Hepatocyte (in vitro differentiated cells): ENCODE measurements around the gene POLR2L. TPM values are rescaled to one million over a fixed set of nuclear protein-coding genes. Genes with fewer than 3 reads are reported as not detected.

ENCODE experiments used
- DNase-seq: peaks from one replicate; pipeline ENCODE4 v3.0.0-alpha.2; 2016; ENCODE audit warnings: low spot score
- H2AFZ ChIP-seq: fragments of 200-600 bp; sonication (generic); 2 replicates; pipeline ENCODE4 v1.6.0; 2016; ENCODE audit warnings: antibody characterized with exemption, mild to moderate bottlenecking
- H3K27ac ChIP-seq: fragments of 200-600 bp; sonication (generic); 2 replicates; pipeline ENCODE4 v1.5.1; 2016; ENCODE audit warnings: mild to moderate bottlenecking
- H3K27me3 ChIP-seq: fragments of 200-600 bp; sonication (generic); 2 replicates; pipeline ENCODE4 v1.6.1; 2016
- H3K36me3 ChIP-seq: fragments of 200-600 bp; sonication (generic); replicated peaks from 2 replicates; pipeline ENCODE4 v1.5.1; 2016; ENCODE audit warnings: low read depth; ENCODE audit not compliant: insufficient read depth
- H3K4me1 ChIP-seq: fragments of 200-600 bp; sonication (generic); 2 replicates; pipeline ENCODE4 v1.5.1; 2016; ENCODE audit warnings: mild to moderate bottlenecking, moderate library complexity; ENCODE audit not compliant: insufficient read depth
- H3K4me2 ChIP-seq: fragments of 200-600 bp; sonication (generic); 2 replicates; pipeline ENCODE4 v1.6.0; 2016
- H3K4me3 ChIP-seq: fragments of 200-600 bp; sonication (generic); 2 replicates; pipeline ENCODE4 v1.5.1; 2016; ENCODE audit warnings: mild to moderate bottlenecking
- H3K79me2 ChIP-seq: fragments of 200-600 bp; sonication (generic); 2 replicates; pipeline ENCODE4 v1.6.0; 2017; ENCODE audit warnings: mild to moderate bottlenecking
- H3K9me2 ChIP-seq: fragments of 200-600 bp; sonication (generic); replicated peaks from 2 replicates; pipeline ENCODE4 v1.6.0; 2017; ENCODE audit warnings: mild to moderate bottlenecking; ENCODE audit not compliant: insufficient read depth
- H3K9me3 ChIP-seq: fragments of 200-600 bp; sonication (generic); 2 replicates; pipeline ENCODE4 v1.5.1; 2016; ENCODE audit warnings: low read depth, mild to moderate bottlenecking
- H4K20me1 ChIP-seq: fragments of 200-600 bp; sonication (generic); 2 replicates; pipeline ENCODE4 v1.6.0; 2016; ENCODE audit warnings: mild to moderate bottlenecking; ENCODE audit not compliant: insufficient read depth, poor library complexity, severe bottlenecking
- CTCF ChIP-seq: fragments of 200-600 bp; sonication (generic); IDR thresholded peaks from 2 replicates; pipeline ENCODE4 v1.5.1; 2016; ENCODE audit warnings: antibody characterized with exemption, mild to moderate bottlenecking; ENCODE audit not compliant: poor library complexity
- EZH2 ChIP-seq: fragments of 200-600 bp; sonication (generic); IDR thresholded peaks from 2 replicates; pipeline ENCODE4 v1.6.1; 2016; ENCODE audit warnings: antibody characterized with exemption, mild to moderate bottlenecking, borderline replicate concordance
- EZH2phosphoT487 ChIP-seq: fragments of 200-600 bp; sonication (generic); IDR thresholded peaks from one replicate; pipeline ENCODE4 v1.6.1; 2018; ENCODE audit warnings: antibody characterized with exemption, mild to moderate bottlenecking, low read depth, moderate library complexity; ENCODE audit not compliant: unreplicated experiment, severe bottlenecking
- WGBS: methylation state at CpG from one replicate; pipeline ENCODE4 v1.1.6; 2016; ENCODE audit warnings: low lambda C conversion rate; ENCODE audit errors: missing lambda C conversion rate; 5-methylcytosine and 5-hydroxymethylcytosine counted together
- polyA plus RNA-seq: library from polyadenylated mRNA; unstranded; fragments of >200 nt; fragmentation: Nextera tagmentation; extraction: Ambion mirVana; gene quantifications from 2 replicates; pipeline ENCODE4 v1.2.1, GENCODE V29; 2016
- total RNA-seq: library from RNA; depleted of rRNA; stranded (reverse); fragments of >200 nt; gene quantifications from 2 replicates; pipeline ENCODE4 v1.2.3, GENCODE V29; 2014

The POLR2L gene
- total and polyA plus RNA-seq, 2 experiments from 2014 or later: 38.0 to 372 TPM

DNA sequence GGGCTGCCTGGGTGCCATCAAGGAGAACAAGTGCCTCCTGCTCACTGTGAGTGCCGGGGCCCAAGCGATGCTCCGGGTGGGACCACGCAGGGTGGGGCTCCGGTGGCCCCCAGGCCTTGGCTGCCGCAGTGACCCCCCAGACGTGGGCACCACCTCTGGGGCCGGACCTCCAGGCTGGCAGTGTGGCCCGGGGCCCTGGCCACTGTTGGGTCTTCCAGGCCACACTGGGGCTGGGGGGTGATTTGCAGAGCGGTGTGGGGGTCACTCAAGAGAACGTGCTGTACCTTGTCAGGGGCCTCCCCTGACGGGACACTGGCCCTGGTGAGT lies 20.3 kb upstream of the POLR2L start:
- no peaks in the 10 kb centered on the region for H3K36me3 ChIP-seq
- no peaks in the 10 kb centered on the region for H3K79me2 ChIP-seq
- H3K27ac ChIP-seq: peak overlapping the region; percentile 77
- no peak overlapping the region for H2AFZ ChIP-seq
- H3K4me3 ChIP-seq: no peak overlapping the region
- H3K4me1 ChIP-seq: peaks cover 31% of the 10 kb centered on the region
- no peaks in the 10 kb centered on the region for H3K9me3 ChIP-seq
- no peak for TF ChIP-seq CTCF
- no peak for TF ChIP-seq EZH2phosphoT487
- no peak for TF ChIP-seq EZH2
- DNase-seq: no peak
- H3K4me2 ChIP-seq: peak overlapping the region; percentile 47
- no peaks in the 10 kb centered on the region for H3K9me2 ChIP-seq
- H3K27me3 ChIP-seq: no peaks in the 10 kb centered on the region
- H4K20me1 ChIP-seq: no peaks in the 10 kb centered on the region
- WGBS: 79% methylated on average over 3 of the region's 12 CpGs

- Histone ChIP-seq H3K4me2 (peak overlapping the region; percentile 47), H4K20me1 (no peaks in the 10 kb centered on the region), H3K79me2 (no peaks in the 10 kb centered on the region), H3K4me3 (no peak overlapping the region), H3K4me1 (peaks cover 31% of the 10 kb centered on the region), H2AFZ (no peak overlapping the region), H3K9me2 (no peaks in the 10 kb centered on the region), H3K36me3 (no peaks in the 10 kb centered on the region), H3K27ac (peak overlapping the region; percentile 77), H3K9me3 (no peaks in the 10 kb centered on the region), H3K27me3 (no peaks in the 10 kb centered on the region)
- 58% methylated on average over 19 of the region's 20 CpGs for WGBS
- no peak for DNase-seq
- TF ChIP-seq EZH2phosphoT487: no peak
- TF ChIP-seq EZH2: no peak
- no peak for TF ChIP-seq CTCF
Measured at GRCh38 chr11:862081-862661, 19.8 kb upstream of the POLR2L start.

DNA sequence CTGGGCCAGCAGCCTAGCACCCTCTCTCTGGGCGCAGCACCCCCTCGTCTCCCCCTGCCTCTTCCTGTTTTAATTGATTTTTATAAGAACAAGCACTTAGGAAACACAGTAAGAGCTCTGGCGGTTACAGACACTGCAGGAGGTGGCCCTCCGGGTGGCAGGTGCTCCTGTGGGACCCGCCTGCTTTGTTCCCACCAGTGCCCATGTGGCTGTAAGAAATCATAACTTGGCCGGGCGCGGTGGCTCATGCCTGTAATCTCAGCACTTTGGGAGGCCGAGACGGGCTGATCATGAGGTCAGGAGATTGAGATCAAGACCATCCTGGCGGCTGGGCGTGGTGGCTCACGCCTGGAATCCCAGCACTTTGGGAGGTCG lies 18.8 kb upstream of the POLR2L start:
- Histone ChIP-seq H3K79me2 (no peaks in the 10 kb centered on the region), H3K4me2 (no peak overlapping the region), H3K36me3 (no peaks in the 10 kb centered on the region), H2AFZ (no peak overlapping the region), H3K4me1 (peaks cover 31% of the 10 kb centered on the region), H4K20me1 (no peaks in the 10 kb centered on the region), H3K9me3 (no peaks in the 10 kb centered on the region), H3K27me3 (no peaks in the 10 kb centered on the region), H3K27ac (no peak overlapping the region), H3K4me3 (no peak overlapping the region), H3K9me2 (no peaks in the 10 kb centered on the region)
- DNase-seq: no peak
- WGBS: 92% methylated on average over 14 of the region's 14 CpGs
- TF ChIP-seq CTCF (no peak), EZH2phosphoT487 (no peak), EZH2 (no peak)
